CD4-positive, alpha-beta T cell treated with Interleukin-15 for 1 hour (primary cell): ENCODE results near the gene ADRA1B.

ENCODE experiments used
- DNase-seq: peaks from one replicate; pipeline ENCODE4 v3.0.0-alpha.2; 2020

The ADRA1B gene

DNA sequence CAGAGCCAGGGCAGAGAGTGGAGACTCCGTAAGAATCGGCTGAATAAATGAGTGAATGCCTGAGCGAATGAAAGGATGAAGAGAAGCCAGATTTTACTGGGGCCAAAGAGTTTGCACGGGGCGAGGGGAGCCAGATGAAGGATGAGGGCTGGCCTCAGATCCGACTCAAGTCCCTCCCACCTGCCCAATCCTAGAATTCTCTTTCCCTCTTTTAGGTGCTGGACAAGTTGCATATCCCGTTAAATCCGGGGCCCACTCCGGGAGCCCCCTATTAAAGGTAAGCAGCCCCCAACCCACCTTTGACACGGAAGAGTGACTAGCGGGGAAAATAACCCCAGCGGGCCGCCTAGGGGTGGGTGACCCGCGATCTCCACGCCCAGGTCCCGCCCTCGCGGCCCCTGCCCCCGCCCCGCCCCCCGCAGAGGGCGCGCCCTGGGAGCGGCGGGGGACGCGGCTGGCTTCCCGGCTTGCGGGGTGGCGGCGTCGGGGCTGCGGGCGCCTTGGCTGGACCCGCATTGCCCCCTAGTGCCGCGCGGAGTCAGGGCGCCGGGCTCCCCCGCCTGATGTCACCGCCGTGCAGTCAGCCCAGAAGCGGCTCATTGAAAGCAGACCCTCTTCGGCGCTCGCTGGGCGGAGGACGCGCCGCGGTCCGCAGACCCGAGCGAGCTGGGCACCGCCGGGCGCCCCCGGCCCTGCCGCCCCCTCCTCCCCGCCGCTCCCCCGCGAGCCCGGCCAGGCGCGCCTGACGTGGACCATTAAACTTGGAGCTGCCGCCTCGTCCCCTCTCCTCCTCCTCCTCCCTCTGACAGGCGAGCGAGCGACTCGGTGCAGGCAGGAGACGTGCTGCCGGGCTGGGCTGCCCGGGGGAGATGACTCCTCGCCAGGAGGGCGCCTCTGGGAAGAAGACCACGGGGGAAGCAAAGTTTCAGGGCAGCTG, at the start of gene ADRA1B:
Gene ADRA1B, plus strand, starts transcription at position 579 of the 937 bp plus-strand sequence. CDS start 424 bp downstream, outside the sequence.
- peak; percentile 31 for DNase-seq

DNA sequence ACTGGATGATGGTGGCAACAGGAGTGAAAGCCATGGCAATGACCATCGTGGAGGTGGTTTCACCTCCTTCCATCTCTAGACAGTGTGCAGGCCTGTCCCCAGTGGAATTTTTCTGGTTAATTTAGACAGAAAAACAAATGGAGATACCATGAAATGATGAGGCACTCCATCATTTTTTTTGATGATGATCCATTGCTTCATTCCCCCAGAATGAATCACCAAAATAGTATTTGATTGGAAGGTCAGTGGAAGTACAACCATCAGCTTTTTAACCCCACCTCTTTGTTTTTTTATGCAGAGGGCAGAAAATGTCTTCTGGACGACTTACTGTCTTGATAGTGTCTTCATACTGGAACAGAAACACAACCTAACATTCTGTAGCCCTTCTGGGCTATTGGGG, 42.6 kb upstream of the ADRA1B start:
- DNase-seq = no peak

DNA sequence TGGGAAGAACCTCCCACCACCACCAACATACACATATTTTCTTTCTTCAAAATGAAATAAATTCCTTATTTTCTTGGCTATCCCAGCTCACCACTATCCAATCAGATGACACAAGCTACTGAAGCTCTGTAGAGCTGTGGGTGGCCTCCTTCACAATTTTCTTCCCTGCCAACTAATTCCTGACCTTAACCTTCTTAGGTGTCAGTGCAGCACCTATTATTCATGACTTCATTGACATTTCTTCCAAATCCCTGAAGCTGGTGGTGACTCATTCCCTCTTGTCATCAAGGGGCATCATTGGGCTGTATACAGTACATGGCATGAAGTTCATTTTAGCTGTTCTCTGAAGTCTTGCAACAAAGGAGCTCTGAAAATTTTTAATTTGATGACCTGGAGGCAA, 42.0 kb upstream of the ADRA1B start:
- no peak for DNase-seq

DNA sequence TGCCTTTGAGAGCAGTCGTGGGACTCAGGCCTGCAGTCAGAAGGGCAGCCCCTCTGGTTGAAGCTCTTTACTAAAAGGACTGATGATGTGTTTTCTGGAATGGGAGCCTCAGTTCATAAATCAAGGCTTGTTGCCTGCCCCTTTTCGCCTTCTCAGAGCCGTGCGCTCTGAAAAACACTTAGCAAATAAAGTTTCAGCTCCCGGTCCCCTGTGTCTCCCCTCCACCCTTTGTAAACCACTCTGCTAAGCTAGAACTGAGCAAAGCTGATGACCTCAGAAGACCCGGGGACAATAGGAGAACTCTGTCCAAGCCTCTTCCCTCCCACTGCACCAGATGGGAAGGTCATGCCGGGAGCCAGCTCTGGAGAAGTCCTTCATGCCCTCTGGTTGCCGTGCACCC, 39.3 kb upstream of the ADRA1B start:
- no peak for DNase-seq

DNA sequence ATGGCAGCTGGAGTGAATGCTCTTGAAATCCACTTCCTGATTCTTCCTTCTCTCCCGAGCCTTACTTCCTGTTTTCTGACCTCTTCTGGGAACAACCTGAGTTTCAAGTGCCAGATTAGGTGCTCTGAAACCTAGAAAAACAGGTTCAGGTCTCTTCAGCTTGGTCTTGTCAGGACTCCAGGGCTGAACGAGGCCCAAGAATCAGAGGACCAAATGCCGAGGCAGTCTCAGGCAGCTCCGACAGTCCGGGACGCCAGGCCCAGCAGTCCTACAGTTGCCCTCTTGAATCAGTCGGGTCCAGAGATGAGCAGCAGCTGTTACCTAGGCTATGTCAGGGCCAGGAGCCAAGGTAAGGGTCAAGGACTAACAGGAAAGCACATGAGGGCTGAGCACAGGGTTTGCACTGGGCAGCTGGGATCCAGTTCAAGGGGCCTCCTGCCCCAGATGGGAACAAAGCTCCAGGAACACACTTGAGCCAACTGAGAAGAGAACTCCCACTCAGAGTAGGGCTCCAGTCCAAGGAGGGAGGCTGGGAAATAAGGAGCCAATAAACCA, 38.3 kb upstream of the ADRA1B start:
- DNase-seq = no peak

DNA sequence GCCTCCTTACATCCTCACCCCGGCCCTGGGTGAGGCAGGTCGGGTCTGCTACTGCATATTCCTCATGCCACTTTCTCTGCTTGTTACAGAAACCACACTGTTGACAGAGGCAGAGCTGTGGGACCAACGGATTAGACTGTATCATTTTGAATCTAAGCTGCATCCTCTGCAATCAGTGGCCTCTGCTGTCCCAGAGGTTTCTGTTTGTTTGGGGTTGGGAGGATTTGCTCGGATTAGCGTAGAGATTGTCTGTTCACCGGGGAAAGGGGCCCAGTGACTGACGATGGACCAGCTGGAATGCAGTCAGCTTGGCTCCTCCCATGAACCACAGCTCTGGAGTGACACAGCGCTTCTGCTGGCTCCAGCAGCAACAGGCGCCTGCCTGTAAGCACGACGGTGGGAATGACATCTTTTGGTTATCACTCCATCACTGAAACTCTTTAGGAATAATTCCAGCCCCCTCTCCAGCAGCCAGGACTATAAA, 37.3 kb upstream of the ADRA1B start:
- DNase-seq = no peak

DNA sequence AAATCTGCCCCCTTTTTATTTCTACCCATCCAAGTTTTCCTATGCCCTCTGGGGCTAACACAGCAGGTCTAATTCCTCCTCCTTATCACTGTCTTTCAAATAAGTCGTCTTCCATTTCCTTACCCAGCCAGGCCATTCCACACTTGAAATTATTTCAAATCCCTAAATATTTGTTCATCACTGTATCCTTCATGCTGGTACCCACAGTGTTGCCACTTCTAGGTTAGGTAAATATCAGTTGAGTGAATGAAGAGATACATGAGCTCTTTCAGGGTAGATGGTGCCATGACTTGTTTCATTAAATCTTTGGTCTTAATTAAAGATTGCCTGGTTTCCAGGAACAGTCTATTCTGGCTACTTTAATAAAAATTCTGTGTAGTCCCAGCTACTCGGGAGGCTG, 35.6 kb upstream of the ADRA1B start:
- DNase-seq = no peak

DNA sequence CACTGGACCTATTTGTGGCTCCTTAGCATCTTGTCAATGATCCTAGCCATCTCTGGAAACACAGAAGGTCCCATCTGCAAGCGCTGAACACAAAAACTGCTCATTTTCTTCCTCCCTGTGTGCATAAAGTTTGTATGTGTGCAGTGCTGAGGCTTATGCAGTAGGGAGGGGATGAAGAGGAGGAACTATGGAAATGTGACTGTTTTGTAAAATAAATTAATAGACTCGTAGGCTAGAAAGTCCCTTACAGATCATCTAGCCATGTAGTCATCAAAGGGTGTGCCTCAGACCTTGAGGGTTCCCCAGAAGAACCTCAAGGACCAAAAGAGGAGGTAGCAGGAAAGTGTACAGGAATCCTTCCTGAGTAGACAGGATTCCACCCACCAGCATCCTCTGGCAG, 34.3 kb upstream of the ADRA1B start:
- no peak for DNase-seq

DNA sequence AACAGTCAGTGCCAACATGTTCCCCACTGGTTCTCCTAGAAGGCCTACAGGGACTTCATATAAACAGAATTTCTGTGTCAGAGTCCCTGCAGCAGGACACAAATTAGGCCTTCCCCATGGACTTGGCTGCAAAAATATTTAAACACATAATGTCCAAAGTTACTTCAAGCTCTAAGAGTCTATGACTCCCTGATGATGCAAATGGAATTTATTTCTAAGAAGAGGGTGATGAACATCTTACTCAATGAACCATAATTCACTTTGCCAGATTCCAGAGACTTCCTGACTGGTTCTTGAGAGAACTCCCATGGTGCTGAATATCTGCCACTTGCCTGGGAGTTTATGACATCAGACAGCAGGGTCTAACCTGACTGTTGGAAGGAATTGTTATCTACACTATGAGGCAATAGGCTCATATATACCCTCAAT, 32.7 kb upstream of the ADRA1B start:
- DNase-seq = no peak

DNA sequence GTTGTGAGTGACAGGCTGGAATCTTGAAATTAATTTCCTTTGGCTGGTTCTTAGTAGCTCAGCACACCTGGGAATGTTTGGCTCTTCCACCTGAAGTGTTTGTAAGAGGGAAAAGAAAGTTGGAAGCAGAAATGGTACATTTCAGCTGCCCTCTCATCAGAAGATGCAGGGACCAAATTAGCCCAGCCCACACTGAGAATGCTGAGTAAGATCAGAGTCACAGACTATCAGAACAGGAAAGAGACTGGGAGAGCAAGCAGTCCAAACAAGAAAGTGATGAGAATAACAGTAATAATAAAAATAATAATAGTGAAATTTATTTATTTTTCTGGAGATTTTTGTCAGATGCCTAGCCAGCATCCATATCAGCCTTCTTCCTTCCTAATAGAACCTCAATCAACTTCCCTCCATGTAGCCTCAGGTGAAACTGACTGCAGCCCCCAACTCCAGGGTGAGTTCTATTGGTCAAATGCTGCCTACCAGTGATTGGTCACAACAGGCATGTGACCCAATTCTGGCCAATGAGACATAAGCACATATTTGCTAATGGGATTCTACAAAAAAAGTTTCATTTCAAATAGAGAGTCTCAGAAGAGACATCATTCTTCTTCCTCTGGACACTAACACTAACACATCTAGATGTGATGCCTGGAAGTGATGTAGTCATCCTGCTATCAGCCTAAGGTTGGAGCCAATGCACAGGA, 31.2 kb upstream of the ADRA1B start:
- DNase-seq = no peak

DNA sequence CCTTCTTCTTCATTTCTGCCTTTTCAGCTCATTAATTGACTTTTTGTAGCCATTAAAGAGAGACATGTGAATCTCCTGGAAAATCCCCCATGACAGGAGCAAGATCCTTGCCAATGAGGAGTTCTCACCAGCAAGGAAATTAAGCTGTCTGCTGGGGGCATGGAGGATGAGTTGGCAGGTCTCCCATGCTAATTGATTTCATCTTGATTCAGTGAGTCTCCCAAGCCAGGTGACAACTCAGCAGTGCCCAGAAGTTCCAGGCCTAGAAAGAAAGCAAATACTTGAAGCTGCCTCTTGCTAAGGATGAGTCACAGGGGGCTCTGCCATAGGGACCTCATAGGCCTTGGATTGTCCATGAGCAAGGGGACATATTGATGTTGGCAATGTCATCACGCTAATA, 30.0 kb upstream of the ADRA1B start:
- DNase-seq = no peak

DNA sequence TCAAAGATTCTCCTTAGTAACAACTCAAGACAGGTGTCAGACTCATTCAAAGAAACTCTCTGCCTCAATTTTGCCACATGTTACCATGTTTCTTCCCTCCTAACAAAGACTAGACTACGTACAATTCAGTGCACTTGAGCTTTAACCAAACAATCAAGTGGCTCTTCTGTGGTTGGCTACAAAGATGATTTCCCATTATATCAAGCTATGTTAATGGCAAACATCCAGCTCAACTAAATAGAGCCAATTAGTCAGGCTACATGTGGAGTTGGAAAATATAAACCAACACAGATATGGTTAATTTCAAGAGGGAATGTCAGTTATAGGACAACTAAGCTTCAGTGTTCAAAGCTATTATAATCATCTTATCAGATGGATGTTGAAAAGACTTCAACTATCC, 29.2 kb upstream of the ADRA1B start:
- no peak for DNase-seq

DNA sequence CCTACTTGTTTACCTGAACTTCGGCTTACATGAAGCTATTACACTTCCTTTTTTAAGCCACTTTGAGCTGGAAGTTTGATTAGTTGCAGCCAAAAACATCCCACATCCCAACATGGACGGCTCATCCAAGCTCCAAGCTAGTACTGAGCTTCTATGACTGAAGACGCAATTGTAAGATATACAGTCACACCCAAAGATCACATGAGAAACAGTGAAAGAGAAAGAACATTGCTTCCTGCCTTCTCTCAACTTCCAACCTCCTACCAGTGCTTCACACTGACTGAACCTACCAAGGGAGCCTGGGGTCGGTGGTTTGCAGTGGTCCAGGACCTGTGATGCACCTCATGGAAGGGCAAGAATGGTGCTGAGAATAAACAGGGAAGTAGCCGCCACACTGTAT, 27.4 kb upstream of the ADRA1B start:
- DNase-seq = no peak

DNA sequence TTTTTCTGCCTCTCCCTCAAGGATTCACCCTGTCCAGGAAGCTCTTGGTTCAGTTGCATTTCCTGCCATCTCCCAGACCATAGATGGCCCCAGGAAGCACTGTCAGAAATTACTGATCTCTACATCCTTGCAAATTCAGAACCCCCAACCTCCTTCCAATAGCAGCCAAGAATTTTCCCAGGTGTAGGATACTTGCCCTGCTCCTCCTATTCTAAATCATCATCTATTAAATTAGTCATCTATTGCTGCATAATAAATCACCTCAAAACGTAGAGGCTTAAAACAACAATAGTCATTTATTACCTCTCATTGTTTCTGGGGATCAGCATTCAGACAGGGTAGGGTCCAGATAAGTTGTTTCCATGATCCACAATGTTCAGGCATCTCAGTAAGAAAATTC, 26.1 kb upstream of the ADRA1B start:
- no peak for DNase-seq

DNA sequence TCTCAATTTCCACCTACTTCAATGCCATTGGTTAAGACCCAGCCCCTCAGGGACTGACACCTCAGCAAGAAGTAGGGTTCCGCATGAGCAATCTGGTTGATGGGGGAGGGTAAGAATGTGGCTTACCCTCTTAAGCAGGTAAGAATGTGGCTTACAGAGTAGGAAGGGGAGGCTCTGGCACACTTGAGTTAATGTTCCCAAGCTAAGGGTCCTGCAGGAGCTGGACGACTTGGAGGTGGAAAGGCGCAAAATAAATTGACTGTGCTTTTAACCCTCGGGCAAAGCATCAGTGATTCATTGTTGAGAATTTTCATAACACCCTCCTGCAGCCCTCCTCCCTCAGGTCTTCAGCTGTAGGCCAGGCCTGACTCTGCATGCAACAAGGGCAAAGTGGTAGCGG, 24.9 kb upstream of the ADRA1B start:
- DNase-seq = no peak

DNA sequence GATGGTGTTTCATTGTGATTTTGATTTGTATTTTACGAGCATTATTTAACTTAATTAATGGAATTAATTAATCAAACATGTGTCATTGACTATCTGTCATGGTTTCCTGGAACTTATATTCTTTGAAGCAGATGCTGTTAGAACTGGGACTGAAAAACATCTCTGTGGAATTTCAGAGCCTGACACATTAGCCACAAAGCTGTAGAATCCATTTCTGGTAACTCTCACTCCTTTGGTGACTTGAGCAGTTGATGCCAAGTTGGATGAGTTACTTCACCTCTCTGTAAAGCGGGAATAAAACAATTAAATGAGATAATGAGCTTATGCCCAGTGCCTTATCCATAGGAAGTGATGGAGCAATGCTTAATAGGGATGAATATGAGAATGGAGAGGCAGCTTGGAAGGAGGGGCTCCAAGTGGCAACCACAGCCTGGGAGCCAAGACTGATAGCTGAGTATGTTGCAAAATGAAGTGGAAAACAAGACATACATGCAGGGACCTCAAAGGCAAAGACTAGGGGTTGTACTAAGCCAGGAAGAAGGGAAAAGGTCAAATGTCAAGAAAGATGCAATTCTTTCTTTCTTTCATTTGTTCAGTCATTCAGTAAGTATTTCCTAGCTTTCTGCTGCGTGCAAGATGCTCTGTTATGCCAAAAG, 23.1 kb upstream of the ADRA1B start:
- no peak for DNase-seq

DNA sequence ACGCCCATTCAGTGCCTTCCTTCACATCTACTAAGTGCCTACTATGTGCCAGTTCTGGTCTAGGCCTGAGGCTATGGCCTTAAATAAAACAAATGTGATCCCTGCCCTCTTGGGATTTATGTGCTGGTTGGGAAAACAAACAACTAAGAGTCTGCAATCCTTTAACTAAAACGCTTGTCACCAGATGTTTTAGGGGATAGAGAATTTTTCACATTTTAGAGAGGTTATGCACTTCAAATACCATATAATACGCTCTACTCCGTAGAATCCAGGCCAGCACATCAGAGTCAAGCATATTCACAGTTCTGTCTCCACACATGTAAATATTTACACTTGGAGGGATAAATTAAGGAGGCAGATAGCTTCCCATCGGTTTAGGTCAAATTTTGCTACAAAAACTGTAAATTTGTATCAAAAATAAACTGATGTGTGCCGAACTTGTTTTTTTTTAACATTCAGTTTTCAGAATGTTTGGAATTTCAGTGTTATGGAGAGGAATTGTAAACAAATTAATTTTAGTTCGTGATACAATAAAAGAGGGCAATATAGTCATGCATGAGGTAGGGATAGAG, 22.0 kb upstream of the ADRA1B start:
- DNase-seq = no peak

DNA sequence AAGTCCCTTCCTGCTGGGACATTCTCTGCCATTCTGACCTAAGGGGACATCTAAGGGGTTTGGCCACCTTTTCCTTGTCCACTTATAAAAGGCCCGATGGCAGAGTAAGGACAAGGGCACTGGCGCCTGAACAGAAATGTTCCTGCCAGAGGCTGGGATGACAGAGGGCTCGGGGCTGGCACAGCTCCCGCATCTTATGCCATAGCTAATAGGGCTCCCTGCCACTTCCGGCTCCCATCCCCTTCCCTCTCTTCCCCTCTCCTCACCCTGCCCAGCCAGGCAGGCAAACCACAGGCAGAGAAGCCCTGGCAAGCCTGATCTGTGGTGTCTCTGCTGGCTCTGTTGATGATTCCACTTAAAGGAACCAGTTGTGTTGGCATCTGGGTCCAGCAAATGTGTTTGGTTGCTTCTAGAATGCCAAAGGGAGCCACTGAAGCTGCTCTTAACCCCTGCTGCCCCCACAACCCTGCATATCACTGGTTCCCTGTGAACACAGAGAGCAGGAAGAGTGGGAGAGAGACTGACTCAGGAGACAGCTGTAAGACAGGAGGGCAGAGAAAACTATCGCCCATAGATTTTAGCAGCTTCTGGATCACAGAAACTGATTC, 18.4 kb upstream of the ADRA1B start:
- no peak for DNase-seq

DNA sequence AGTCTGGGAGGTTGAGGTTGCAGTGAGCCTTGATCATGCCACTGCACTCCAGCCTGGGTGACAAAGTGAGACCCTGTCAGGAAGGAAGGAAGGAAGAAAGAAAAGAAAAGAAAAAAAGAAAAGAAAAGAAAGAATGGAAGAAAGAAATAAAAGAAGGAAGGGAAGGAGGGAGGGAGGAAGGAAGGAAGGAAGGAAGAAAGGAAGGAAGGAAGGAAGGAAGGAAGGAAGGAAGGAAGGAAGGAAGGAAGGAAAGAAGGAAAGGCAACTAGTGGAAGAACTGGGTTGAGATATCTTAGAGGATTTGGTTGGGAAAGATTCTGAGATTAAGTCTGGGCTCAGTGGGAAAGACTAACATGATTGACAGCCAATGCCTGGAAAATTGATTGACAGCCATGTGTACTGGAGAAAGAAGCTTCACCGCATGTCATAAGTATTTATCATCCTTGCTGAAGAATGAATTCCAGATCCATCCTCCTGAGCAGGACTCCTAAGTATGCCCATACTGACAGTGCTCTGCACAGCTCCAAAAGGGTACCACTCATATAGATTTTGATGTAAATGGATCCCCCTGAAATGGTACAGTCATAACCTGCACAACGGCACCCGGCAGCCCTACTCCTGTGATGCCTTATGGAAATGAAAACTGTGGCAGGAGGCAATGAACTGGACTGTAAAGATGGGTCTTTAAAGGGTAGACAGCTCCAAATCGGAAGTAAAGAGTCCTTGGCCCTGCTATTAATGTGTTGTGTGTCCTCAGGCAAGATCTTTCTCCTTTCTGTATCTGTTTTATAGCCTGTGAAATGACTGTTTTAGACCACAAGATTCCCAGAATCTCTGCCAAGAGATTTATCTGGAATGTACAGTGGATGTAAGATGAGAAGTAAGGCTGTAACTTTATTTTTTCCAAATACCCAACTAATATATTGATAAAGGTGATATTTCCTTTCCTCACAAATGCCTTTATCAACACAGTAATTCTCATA, 16.9 kb upstream of the ADRA1B start:
- no peak for DNase-seq

DNA sequence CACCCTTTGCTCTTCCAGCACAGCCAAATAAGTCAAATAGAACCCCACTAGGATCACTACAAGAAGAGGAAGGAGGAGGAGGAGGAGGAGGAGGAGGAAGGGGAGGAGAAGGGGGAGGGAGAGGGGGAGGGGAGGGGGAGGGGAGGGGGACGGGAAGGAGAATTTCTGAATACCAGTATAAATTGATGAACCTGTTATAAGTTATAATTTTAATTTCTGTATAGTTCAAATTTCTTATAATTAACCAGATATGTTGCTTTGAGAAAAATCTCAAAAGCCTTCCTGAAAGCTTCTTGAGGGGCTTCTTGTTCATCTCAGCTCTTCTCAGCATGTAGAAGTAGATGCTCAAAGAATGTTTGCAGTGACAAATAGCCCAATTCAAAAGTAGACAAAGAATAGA, 15.0 kb upstream of the ADRA1B start:
- DNase-seq = no peak

DNA sequence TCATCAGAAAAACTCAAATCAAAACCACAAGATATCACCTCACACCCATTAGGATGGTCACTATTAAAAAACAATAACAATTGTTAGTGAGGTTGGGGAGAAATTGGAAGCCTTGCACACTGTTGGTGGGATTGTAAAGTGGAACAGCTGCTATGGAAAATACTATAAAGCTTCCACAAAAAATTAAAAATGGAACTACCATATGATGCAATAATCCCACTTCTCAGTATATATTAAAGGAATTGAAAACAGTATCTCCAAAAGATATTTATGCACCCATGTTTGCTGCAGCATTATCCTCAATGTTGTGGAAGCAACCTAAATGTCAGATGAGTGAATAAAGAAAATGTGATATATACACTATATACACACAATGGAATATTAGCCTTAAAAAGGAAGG, 14.5 kb upstream of the ADRA1B start:
- no peak for DNase-seq
